Nephron progenitor cell (in vitro differentiated cells): ENCODE measurements around the gene PLA2G4D.

ENCODE experiments used
- DNase-seq: peaks from one replicate; pipeline ENCODE4 v3.0.0; 2021
- H3K27ac Mint-ChIP-seq: 2 replicates; pipeline ENCODE4 v1.8.0; 2021; ENCODE audit warnings: mild to moderate bottlenecking, moderate library complexity, mixed read lengths
- H3K27me3 Mint-ChIP-seq: 2 replicates; pipeline ENCODE4 v1.8.0; 2021; ENCODE audit warnings: mild to moderate bottlenecking, low read depth, mixed read lengths; ENCODE audit not compliant: poor library complexity
- H3K36me3 Mint-ChIP-seq: 2 replicates; pipeline ENCODE4 v1.8.0; 2021; ENCODE audit warnings: low read depth, mixed read lengths
- H3K4me1 Mint-ChIP-seq: 2 replicates; pipeline ENCODE4 v1.8.0; 2021; ENCODE audit warnings: mixed read lengths
- H3K4me3 Mint-ChIP-seq: 2 replicates; pipeline ENCODE4 v1.8.0; 2021; ENCODE audit warnings: mild to moderate bottlenecking, moderate library complexity, mixed read lengths
- H3K9me3 Mint-ChIP-seq: 2 replicates; pipeline ENCODE4 v1.8.0; 2021; ENCODE audit warnings: mild to moderate bottlenecking, moderate library complexity, mixed read lengths
- TF ChIP-seq, protein P1 (sequence below): fragments of 200-600 bp; sonication (generic); IDR thresholded peaks from 2 replicates; pipeline ENCODE4 v1.5.0; 2021; ENCODE audit warnings: antibody characterized with exemption

The PLA2G4D gene

DNA sequence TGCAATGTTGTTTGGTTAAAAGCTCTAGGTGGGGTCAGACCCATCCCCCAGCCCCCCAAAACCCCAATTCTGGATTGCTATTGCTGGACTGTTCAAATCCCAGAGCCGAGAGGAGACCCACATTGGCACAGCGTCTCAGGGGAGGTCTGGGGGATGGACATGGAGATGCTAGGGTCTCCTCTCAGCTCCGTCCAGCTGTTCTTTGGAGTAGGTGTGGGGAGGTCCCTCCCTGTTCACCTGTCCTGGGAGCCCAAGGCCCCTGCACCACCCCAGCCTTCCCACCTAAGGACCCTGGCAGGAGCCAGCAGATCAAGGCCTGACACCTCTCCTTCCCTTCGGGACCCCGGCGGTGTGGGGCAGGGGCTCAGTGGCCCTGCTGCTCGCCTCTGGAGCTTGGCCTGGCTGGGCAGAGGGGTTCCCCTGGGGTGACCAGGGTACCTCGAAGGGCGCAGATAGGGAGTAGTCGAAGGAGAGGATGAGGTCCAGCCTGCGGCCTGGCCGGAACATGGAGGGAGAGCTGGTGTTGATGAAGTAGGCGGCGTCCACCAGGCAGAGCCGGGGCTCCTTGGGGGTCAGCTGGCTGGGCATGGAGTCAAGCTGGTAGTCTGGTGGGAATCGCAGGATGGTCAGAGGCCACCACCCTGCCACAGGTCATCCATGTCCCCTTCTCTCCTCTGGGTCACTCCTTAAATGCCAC, 23.9 kb downstream of the PLA2G4D start:
- DNase-seq = no peak
- Mint-ChIP-seq H3K9me3 (peaks cover 14% of the 10 kb centered on the region), H3K4me3 (no peak overlapping the region), H3K27me3 (peaks cover 25% of the 10 kb centered on the region), H3K27ac (no peak overlapping the region), H3K4me1 (peaks cover 26% of the 10 kb centered on the region), H3K36me3 (no peaks in the 10 kb centered on the region)
- TF ChIP-seq, protein P1, sequence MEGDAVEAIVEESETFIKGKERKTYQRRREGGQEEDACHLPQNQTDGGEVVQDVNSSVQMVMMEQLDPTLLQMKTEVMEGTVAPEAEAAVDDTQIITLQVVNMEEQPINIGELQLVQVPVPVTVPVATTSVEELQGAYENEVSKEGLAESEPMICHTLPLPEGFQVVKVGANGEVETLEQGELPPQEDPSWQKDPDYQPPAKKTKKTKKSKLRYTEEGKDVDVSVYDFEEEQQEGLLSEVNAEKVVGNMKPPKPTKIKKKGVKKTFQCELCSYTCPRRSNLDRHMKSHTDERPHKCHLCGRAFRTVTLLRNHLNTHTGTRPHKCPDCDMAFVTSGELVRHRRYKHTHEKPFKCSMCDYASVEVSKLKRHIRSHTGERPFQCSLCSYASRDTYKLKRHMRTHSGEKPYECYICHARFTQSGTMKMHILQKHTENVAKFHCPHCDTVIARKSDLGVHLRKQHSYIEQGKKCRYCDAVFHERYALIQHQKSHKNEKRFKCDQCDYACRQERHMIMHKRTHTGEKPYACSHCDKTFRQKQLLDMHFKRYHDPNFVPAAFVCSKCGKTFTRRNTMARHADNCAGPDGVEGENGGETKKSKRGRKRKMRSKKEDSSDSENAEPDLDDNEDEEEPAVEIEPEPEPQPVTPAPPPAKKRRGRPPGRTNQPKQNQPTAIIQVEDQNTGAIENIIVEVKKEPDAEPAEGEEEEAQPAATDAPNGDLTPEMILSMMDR = no peak

DNA sequence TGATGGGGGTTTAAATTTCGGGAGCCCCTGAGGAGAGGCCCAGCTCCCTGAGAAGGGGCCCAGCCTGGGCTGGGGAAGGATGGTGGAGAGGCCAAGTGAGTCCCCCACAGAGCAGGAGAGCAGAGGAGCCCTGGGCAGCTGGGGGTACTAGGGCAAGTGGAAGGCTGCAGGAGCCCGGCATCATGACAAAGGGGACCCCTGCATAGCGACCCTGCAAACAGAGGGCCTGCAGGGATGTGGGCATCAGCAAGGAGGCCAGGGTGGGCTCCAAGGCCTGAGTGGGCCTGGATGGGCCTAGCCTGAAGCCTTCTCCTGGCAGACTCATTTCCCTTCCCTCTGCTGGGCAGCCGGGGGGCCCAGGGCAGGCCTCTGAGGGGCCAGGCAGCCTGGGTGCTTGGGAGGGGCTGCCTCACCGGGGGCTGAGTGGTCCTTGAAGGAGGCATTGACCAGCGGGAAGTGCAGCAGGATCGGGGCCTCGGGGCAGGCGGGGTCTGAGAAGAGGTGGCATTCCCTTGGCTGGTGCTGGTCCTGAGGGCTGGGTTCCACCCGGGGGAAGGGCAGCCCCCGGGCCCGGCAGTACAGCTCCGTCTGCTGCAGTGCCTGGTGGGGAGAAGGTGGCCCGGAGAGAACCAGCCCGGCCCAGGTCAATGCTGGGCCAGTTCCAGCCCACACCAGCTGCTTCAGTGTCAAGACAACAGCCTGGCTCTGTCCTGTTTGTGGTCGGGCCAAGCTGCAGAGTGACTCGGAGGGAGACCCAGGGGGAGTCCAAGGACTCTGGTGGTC, 24.7 kb downstream of the PLA2G4D start:
- no peak overlapping the region for H3K4me3 Mint-ChIP-seq
- H3K27ac Mint-ChIP-seq = peak overlapping the region; percentile 10
- H3K9me3 Mint-ChIP-seq = peaks cover 14% of the 10 kb centered on the region
- no peak for DNase-seq
- peaks cover 33% of the 10 kb centered on the region for H3K4me1 Mint-ChIP-seq
- H3K27me3 Mint-ChIP-seq = peaks cover 25% of the 10 kb centered on the region
- TF ChIP-seq, protein P1 = no peak
- no peaks in the 10 kb centered on the region for H3K36me3 Mint-ChIP-seq

DNA sequence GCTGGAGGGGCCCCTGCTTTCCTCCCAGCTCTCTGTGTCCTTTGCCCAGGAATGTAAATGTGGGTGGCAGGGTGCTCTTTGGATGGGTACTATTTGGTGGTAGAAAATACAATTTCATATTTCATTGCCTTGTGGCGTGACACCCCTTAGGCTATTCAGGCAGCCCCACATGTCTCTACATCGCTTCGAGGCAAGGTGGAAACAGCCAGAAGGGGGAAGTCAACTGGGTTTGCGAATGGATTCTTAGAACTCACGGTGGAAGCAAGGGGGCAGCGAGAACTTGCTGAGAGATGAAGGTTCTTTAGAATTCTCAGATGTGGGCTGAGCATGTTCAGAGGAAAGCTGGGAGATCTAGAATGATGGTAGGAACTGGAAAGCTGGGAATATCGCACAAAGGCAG, 25.3 kb downstream of the PLA2G4D start:
- H3K9me3 Mint-ChIP-seq = peaks cover 14% of the 10 kb centered on the region
- peaks cover 21% of the 10 kb centered on the region for H3K27me3 Mint-ChIP-seq
- peaks cover 33% of the 10 kb centered on the region for H3K4me1 Mint-ChIP-seq
- TF ChIP-seq, protein P1 = no peak
- no peak overlapping the region for H3K4me3 Mint-ChIP-seq
- no peak for DNase-seq
- H3K36me3 Mint-ChIP-seq = no peaks in the 10 kb centered on the region
- H3K27ac Mint-ChIP-seq = peak overlapping the region; percentile 10

DNA sequence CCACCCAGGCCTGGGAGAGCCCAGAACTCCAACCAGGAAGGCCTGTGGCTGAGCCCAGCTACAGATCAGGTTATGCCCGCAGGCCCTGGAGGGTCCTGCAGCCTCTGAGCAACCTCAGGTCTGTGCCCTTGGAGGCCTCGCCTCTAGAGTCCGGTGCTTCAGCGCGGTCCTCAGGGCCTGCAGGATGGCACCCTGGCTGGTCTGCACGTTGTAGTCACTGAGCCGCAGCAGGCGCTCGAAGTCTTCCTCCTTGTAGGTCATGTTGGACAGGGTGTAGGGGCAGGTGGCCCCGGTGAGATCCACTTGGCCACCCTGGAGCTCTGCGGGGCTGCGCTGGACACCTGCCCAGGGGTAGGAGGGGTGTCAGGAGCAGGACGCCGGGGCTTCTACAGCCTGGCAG, 25.8 kb downstream of the PLA2G4D start:
- no peak for DNase-seq
- no peak overlapping the region for H3K4me3 Mint-ChIP-seq
- peaks cover 14% of the 10 kb centered on the region for H3K9me3 Mint-ChIP-seq
- peaks cover 16% of the 10 kb centered on the region for H3K27me3 Mint-ChIP-seq
- TF ChIP-seq, protein P1 = no peak
- no peak overlapping the region for H3K27ac Mint-ChIP-seq
- no peaks in the 10 kb centered on the region for H3K36me3 Mint-ChIP-seq
- peaks cover 33% of the 10 kb centered on the region for H3K4me1 Mint-ChIP-seq

DNA sequence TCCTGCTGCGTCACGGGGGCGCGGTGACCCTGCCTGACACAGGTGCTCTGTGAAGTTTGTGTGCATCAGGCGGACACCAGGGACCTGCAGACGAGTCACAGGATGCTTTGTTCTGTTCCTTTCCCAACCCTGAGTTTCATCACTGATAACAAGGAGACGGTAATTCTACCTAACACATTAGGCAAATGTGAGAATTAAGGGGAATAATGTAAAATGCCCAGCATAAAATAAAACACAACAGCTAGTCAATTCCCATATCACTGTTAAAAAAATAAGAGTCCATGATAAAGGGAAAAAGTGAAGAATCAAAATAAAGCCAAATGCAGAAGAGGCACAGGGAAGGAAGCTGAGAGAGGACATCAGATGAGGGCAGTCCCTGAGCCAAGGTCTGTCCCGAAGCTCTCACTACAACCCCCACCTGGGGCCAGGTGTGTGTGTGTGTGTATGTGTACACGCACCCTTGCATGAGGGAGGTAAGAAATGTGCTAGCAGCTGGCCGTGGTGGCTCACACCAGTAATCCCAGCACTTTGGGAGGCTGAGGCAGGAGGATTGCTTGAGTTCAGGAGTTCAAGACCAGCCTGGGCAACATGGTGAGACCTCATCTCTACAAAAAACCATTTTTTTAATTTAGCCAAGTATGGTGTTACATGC, 27.5 kb downstream of the PLA2G4D start:
- no peak overlapping the region for H3K27ac Mint-ChIP-seq
- H3K27me3 Mint-ChIP-seq = peaks cover 20% of the 10 kb centered on the region
- H3K4me1 Mint-ChIP-seq = peaks cover 28% of the 10 kb centered on the region
- peaks cover 14% of the 10 kb centered on the region for H3K9me3 Mint-ChIP-seq
- TF ChIP-seq, protein P1 = no peak
- no peak for DNase-seq
- no peak overlapping the region for H3K4me3 Mint-ChIP-seq
- no peaks in the 10 kb centered on the region for H3K36me3 Mint-ChIP-seq
